ENCODE results near the gene PKLR. TPM values are rescaled to one million over a fixed set of nuclear protein-coding genes. Genes with fewer than 3 reads are reported as not detected.

PKLR gene
- polyA plus RNA-seq, 1 donor from 2014 or later = not detected

DNA sequence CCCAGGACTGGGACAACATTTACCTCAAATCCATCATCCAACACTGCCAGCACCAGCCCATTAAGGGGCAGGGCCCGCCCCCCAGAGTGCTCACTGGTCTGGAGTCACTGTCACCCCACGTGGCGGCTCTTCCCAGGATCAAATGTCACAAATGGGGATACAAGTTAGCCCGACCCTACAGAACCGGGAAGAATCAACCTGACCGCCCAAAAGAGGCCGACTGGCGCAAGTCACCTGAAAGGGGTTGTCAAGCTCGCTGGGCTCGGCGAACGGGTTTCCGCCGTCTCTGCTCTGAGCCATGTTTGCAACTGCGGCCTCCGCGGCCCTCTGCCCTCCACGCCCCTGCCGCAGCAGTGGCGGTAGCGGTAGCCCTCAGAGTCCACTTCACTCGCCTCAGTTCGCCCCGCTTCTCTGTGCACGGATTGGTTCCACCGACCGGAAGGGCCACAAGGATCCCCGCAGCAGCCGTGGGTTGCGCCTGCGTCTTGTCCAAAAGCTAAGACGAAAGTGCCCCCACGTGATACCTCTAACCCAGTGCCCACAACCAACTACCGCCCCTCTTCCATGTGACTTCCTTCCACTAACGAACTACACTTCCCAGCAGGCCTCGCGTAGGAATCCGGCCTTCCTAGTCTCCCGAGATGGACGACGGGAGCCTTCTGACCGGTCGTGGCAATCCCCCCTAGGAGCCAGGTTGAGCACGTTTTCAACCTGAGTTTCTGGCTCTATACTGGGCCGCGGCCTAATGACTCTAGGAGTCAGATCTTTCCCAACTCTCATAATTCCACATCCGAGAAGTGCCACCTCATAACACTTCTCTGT is 39.2 kb downstream of the PKLR start, which contains the start of gene SCAMP3:
Gene SCAMP3 (minus strand): TSS at position 509 of the 822 bp plus-strand sequence. CDS start 209 bp downstream, at position 300.
- peak within 1 kb of the TSS; percentile 71 for H3K27ac ChIP-seq (ENCODE audit: low read length)
- TF ChIP-seq, protein P1, sequence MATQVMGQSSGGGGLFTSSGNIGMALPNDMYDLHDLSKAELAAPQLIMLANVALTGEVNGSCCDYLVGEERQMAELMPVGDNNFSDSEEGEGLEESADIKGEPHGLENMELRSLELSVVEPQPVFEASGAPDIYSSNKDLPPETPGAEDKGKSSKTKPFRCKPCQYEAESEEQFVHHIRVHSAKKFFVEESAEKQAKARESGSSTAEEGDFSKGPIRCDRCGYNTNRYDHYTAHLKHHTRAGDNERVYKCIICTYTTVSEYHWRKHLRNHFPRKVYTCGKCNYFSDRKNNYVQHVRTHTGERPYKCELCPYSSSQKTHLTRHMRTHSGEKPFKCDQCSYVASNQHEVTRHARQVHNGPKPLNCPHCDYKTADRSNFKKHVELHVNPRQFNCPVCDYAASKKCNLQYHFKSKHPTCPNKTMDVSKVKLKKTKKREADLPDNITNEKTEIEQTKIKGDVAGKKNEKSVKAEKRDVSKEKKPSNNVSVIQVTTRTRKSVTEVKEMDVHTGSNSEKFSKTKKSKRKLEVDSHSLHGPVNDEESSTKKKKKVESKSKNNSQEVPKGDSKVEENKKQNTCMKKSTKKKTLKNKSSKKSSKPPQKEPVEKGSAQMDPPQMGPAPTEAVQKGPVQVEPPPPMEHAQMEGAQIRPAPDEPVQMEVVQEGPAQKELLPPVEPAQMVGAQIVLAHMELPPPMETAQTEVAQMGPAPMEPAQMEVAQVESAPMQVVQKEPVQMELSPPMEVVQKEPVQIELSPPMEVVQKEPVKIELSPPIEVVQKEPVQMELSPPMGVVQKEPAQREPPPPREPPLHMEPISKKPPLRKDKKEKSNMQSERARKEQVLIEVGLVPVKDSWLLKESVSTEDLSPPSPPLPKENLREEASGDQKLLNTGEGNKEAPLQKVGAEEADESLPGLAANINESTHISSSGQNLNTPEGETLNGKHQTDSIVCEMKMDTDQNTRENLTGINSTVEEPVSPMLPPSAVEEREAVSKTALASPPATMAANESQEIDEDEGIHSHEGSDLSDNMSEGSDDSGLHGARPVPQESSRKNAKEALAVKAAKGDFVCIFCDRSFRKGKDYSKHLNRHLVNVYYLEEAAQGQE (IDR thresholded peaks at IDR 0.05; ENCODE audit: borderline replicate concordance) = peak; percentile 12
- TF ChIP-seq TAF1 (IDR thresholded peaks at IDR 0.05; ENCODE audit: low read depth) (no peak), MXI1 (conservative IDR thresholded peaks at IDR 0.05; ENCODE audit: poor library complexity, severe bottlenecking) (peak; percentile 85), POLR2AphosphoS5 (IDR thresholded peaks at IDR 0.05) (no peak), SMC3 (conservative IDR thresholded peaks at IDR 0.05; ENCODE audit: poor library complexity) (peak; percentile 35), EP300 (conservative IDR thresholded peaks at IDR 0.05; ENCODE audit: poor library complexity, severe bottlenecking) (no peak), EZH2 (IDR thresholded peaks at IDR 0.05; ENCODE audit: borderline replicate concordance, insufficient read depth, low read length, poor library complexity, severe bottlenecking) (no peak), RAD21 (conservative IDR thresholded peaks at IDR 0.05) (peak; percentile 15)
- peaks cover 16% of the 10 kb centered on the region for H3K79me2 ChIP-seq (replicated peaks; ENCODE audit: insufficient read depth, low read length)
- H3K9me2 ChIP-seq (ENCODE audit: insufficient read depth, low read length) = no peaks in the 10 kb centered on the region
- H4K20me1 ChIP-seq (ENCODE audit: insufficient read depth) = no peaks in the 10 kb centered on the region
- no peaks in the 10 kb centered on the region for H3K27me3 ChIP-seq (ENCODE audit: insufficient read depth, low read depth, low read length)
- H3K4me3 ChIP-seq (ENCODE audit: low read length) = peak within 1 kb of the TSS; percentile 91
- H3F3A ChIP-seq (ENCODE audit: insufficient read depth, low read length, poor library complexity, severe bottlenecking) = peaks cover 4% of the 10 kb centered on the region
- no peaks in the 10 kb centered on the region for H3K9me3 ChIP-seq (ENCODE audit: low read length)
- H3K4me2 ChIP-seq (ENCODE audit: low read length) = peak within 1 kb of the TSS; percentile 98
- no peaks in the 10 kb centered on the region for H3K36me3 ChIP-seq (ENCODE audit: insufficient read depth, low read length)
- peak within 1 kb of the TSS; percentile 63 for H2AFZ ChIP-seq (ENCODE audit: low read depth, low read length)
- H3K9ac ChIP-seq (ENCODE audit: low read length) = peak within 1 kb of the TSS; percentile 80

DNA sequence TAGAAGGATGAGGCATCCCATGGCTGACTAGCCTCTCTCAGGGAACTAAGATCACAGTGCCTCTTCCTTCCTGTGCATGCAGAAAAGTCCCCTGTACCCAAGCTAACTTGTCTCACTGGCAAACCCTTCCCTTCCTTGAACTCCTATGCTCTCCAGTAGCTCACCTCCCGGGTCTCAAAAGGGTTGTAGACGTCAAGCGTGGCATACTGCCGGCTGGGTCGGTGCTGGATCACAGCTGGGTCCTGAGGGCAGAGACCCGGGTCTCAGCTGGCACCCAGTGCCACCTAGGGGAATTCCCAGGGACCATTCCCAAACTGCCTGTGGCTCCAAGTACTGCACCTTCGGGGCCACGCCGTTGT is 39.8 kb downstream of the PKLR start:
- Histone ChIP-seq H3K27ac (ENCODE audit: low read length) (peak overlapping the region; percentile 71), H3K4me3 (ENCODE audit: low read length) (peak overlapping the region; percentile 91), H4K20me1 (ENCODE audit: insufficient read depth) (no peaks in the 10 kb centered on the region), H2AFZ (ENCODE audit: low read depth, low read length) (peak overlapping the region; percentile 63), H3K9me3 (ENCODE audit: low read length) (no peaks in the 10 kb centered on the region), H3K79me2 (replicated peaks; ENCODE audit: insufficient read depth, low read length) (peaks cover 16% of the 10 kb centered on the region), H3K27me3 (ENCODE audit: insufficient read depth, low read depth, low read length) (no peaks in the 10 kb centered on the region), H3K9ac (ENCODE audit: low read length) (peak overlapping the region; percentile 80), H3K9me2 (ENCODE audit: insufficient read depth, low read length) (no peaks in the 10 kb centered on the region), H3K4me2 (ENCODE audit: low read length) (peak overlapping the region; percentile 98), H3F3A (ENCODE audit: insufficient read depth, low read length, poor library complexity, severe bottlenecking) (peaks cover 4% of the 10 kb centered on the region), H3K36me3 (ENCODE audit: insufficient read depth, low read length) (no peaks in the 10 kb centered on the region)
- TF ChIP-seq TAF1 (IDR thresholded peaks at IDR 0.05; ENCODE audit: low read depth) (no peak), EZH2 (IDR thresholded peaks at IDR 0.05; ENCODE audit: borderline replicate concordance, insufficient read depth, low read length, poor library complexity, severe bottlenecking) (no peak), EP300 (conservative IDR thresholded peaks at IDR 0.05; ENCODE audit: poor library complexity, severe bottlenecking) (no peak), MXI1 (conservative IDR thresholded peaks at IDR 0.05; ENCODE audit: poor library complexity, severe bottlenecking) (no peak), SMC3 (conservative IDR thresholded peaks at IDR 0.05; ENCODE audit: poor library complexity) (no peak), POLR2AphosphoS5 (IDR thresholded peaks at IDR 0.05) (no peak), RAD21 (conservative IDR thresholded peaks at IDR 0.05) (no peak)
- TF ChIP-seq, protein P2, sequence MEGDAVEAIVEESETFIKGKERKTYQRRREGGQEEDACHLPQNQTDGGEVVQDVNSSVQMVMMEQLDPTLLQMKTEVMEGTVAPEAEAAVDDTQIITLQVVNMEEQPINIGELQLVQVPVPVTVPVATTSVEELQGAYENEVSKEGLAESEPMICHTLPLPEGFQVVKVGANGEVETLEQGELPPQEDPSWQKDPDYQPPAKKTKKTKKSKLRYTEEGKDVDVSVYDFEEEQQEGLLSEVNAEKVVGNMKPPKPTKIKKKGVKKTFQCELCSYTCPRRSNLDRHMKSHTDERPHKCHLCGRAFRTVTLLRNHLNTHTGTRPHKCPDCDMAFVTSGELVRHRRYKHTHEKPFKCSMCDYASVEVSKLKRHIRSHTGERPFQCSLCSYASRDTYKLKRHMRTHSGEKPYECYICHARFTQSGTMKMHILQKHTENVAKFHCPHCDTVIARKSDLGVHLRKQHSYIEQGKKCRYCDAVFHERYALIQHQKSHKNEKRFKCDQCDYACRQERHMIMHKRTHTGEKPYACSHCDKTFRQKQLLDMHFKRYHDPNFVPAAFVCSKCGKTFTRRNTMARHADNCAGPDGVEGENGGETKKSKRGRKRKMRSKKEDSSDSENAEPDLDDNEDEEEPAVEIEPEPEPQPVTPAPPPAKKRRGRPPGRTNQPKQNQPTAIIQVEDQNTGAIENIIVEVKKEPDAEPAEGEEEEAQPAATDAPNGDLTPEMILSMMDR (IDR thresholded peaks at IDR 0.05; ENCODE audit: poor library complexity, severe bottlenecking) = peak; percentile 30

Measured in neural cell (in vitro differentiated cells).